Glomerular visceral epithelial cell (primary cell): Measurements from ENCODE around the gene PGF.
"Not testable (repeated sequence)": the region's sequence is repeated elsewhere in the genome, so short reads cannot be mapped to it uniquely, and the experiment has no call there.

Experiments used
- DNase-seq: peaks from one replicate; pipeline ENCODE4 v3.0.0-alpha.2; 2016; ENCODE audit errors: extremely low spot score

PGF gene

DNA sequence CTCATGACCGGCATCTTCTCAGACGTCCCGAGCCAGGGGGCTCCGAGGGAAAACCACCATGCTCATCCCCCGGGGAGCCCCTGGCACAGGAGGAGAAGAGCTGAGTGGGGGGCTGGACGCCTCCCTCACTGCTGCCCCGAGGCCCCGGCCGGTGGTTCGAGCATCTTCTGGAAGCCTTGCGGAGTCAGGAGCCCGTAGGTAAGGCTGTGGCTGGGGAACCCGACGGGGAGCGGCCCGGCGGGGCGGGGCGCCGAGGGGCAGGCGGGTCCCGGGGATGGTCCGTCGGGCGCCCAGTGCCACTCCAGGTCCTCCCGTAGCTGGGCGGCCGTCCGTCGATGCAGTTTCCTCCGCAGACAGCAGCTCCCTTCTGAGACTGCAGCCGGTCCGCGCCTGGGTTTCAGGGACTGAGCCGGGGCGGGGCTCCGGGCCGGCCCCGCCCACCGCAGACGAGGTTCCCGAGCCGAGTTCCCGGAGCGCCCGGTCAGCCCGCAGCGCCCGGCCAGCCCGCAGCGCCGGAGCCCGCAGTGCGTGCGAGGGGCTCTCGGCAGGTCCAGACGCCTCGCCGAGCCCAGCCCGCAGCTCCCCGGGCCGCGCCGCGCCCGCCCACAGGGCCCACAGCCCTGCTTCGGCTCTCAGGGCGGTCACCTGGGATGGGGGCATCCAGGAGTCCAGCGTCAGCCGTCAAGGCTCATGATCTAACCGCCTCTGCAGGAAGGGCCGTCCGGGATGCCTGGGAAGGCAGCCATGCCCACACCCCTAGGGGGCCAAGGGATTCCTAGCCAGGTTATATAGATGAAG is at the start of gene PGF:
Gene PGF, minus strand, starts transcription at position 369 of the 798 bp plus-strand sequence. Its CDS starts 355 bp downstream, at position 14.
- peak; percentile 50 for DNase-seq

- no peak for DNase-seq
Measured at GRCh38 chr14:75003250-75004027, 48.0 kb upstream of the PGF start.

DNA sequence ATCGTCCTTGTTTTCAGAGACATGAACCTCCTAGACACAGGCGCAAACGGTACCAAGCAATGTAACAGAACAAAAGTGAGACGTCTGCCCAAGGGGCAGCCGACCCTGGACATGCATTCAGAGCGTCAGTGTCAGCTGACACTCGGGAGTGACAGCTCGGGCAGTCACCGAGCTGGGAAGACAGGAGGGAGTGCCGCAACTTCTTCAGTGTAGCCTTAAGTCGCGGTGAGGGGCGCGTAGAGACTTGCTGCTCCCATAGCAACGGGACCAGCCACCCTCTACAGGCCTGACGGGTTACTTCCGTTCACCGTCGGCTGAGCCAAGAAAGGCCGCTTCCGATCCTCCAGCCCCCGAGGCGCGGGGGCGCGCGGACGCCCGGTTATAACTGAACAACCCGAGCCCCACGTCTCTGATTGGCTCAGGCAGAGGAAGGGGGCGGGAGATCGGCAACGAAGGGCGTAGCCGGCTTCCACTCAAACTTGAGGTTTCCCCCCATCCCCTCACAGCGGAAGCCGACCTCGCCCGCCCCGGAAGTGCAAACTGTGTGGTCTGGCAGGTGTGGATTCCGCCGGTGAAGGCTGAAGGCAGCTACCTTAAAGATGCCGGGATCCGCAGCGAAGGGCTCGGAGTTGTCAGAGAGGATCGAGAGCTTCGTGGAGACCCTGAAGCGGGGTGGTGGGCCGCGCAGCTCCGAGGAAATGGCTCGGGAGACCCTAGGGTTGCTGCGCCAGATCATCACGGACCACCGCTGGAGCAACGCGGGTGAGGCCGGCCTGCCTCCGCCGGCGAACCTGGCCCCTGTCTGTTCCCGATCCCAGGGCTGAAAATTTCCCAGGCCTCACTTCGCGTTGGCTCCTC is 47.2 kb upstream of the PGF start, which contains the start of gene EIF2B2:
Gene EIF2B2, plus strand, starts transcription at position 530 of the 858 bp plus-strand sequence. Its CDS starts 70 bp downstream, at position 600.
- DNase-seq: peak; percentile 98

- no peak for DNase-seq
Measured at GRCh38 chr14:75001899-75002298, 46.5 kb upstream of the PGF start.

- no peak for DNase-seq
Measured at GRCh38 chr14:75001261-75001660, 45.9 kb upstream of the PGF start.

DNA sequence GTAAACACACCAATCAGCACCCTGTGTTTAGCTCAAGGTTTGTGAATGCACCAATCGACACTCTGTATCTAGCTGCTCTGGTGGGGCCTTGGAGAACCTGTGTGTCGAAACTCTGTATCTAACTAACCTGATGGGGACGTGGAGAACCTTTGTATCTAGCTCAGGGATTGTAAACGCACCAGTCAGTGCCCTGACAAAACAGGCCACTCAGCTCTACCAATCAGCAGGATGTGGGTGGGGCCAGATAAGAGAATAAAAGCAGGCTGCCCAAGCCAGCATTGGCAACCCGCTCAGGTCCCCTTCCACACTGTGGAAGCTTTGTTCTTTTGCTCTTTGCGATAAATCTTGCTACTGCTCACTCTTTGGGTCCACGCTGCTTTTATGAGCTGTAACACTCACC is 40.4 kb upstream of the PGF start:
- DNase-seq: not testable (repeated sequence)

GRCh38 chr14:74994182-74994581 is 38.8 kb upstream of the PGF start:
- DNase-seq: not testable (repeated sequence)

GRCh38 chr14:74988993-74989392 is 33.6 kb upstream of the PGF start:
- DNase-seq: no peak

- peak; percentile 72 for DNase-seq
Measured at GRCh38 chr14:74988131-74988530, 32.7 kb upstream of the PGF start.

DNA sequence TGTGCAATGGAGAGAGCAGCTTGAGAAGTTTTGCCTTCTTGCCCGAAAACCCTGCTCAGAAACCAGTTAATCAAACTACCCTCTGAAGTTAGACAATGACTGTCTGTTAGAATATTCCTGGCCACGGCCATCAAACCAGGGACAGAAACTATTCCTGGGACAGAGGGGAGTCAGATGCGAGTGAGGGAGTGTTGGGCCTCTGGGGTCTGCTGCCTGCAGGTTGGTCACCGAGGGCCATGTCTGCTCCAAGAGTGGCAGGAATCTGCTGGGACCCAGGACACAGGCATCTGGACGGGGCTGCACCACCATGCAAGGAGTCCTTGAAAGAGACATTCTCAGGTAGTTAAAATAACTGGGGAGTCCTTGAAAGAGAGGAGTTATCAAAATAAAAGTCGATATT is 30.4 kb upstream of the PGF start:
- DNase-seq: no peak

DNA sequence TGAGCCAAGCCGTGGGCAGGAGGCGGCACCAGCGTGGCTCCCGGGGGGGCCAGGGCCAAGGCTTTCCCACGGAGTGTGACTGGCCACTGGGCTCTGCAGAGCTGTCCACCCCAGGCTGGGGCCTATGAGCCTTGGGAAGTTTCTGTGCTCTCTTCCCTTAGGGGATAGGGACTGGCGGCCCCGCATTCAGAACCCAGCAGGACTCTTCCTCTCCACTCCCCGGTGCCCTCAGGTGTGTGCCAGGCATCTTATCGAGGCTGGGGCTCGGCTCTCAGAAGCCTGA is 29.6 kb upstream of the PGF start:
- no peak for DNase-seq

GRCh38 chr14:74984236-74985027 is 29.0 kb upstream of the PGF start:
- DNase-seq: no peak

DNA sequence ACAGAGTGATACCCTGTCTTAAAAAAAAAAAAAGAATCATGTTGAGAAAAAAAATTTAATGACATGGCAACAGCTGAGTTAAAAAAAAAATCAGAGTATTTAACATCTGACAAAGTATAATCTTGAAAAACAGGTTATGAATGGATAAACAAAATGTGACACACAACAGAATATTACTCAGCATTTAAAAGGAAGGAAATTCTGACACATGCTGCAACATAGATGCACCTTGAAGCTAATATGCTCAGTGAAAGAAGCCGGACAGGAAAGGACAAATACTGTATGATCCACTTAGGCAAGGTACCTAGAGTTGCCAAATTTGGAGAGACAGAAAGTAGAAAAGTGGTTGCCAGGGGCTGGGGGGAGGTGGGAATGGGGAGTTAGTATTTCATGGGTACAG is 27.9 kb upstream of the PGF start:
- no peak for DNase-seq

DNA sequence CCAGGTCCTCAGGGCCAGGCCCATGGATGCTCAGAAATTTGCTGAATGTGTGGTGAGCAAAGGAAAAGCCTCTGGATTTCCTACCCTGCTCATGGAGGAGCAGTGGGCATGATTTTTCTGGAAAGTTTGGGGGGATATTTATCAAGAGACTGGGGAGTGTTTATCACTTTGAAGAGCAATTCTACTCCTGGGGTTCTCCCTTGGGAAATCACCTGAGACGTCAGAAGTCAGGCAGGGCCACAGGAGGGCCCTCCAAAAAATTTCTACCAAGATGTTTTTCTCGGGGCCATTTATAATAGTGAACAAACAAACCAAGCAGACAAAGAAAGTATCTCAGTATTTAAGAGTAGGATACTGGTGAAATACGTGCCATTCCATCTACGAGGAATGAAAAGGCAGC is 27.3 kb upstream of the PGF start:
- DNase-seq: no peak

- no peak for DNase-seq
Measured at GRCh38 chr14:74981833-74982232, 26.4 kb upstream of the PGF start.

- no peak for DNase-seq
Measured at GRCh38 chr14:74981462-74981782, 26.0 kb upstream of the PGF start.

DNA sequence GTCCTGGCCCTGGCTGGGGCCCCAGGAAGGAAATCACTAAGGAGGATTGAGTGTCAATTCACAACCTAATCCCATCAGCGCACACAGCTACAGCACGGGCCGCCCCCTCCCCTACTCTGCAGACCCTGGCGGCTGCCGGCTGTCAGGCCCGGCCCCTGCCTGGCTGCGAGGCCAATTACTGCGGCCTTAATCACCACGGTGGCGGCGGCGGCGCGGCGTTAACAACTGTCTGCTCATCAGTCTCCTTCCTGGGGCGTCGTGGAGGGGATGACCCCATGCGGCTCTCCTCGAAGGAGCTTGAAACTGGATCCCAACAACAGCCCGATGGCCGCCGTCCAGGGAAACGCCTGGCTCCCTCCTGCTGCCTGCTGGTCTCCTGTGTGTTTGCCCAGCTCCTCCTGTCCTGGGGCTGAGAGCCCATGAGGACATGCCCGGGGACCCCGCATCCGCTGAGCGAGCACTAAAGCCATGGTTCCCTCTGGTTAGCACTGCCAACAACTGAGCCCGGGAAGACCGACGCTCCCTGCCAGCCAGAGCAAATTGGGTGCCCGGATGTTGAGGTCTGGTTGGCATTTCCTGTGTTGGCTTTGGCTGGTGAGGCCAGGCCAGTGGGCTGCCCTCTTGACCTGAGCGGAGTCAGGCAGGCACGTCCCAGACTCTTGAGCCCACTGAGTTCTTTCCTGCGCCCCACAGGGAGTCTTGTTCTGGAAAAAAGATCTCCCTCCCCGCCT is 25.5 kb upstream of the PGF start:
- DNase-seq: peak; percentile 82

DNA sequence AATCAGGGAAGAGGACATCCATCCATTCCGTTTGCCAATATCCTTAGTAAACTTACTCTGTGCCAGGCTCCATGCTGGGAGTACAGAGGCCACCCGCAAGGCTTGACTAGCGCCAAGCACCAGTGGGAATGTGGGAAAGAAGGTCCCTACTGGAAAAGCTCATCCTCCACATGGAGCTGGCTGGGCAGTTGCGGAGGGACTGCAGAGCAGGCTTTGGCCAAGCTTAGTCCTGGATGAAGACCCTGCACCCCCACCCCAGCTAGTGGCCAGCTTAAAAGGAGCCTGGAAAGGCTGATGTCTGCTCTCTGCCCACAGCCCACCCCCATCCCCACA is 25.0 kb upstream of the PGF start:
- DNase-seq: no peak

DNA sequence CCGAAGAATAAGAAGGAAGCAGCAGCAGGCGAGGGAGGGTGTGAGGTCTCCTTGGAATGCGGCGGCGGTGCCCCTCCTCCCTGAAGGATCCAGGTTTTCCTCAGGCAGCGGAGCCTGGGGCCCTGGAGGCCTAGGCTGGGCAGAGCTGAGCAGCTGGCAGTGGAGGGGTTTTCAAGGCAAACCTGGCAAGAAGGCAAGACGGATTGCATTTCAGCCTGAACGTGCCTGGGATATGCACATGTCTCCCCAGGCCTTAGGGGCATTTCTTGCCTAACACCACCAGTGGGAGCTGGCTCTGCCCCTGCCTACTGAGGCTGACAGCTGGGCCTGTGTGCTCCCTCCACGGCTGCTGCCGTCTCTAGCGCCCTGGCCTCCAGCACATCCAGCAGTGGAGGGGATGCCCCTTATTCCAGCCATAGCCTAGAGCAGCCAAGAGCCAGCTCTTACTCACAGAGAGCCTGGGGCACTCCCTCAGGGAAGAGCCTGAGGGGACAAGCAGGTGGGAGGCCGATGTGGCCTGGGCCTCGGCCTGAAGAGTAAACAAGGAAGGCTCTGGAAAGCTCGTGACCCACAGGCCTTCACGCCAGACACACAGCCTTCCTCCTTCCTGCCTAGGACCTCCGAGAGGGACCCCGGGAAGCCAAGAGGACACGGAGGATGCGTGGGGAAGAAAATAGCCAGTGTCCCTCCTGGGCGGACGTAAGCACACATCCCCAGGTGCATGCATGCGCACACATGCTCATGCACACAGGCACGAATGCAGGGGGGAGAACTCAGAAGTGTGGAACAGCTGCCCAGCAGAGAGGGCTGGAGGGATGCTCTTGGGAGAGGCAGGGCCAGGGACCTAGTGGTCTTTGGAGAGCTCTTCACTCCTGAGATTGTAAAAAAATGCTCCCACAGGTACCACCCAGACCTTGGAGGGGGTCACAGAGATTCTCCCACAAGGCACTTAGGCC is 24.3 kb upstream of the PGF start:
- peak; percentile 59 for DNase-seq

GRCh38 chr14:74979029-74979428 is 23.6 kb upstream of the PGF start:
- no peak for DNase-seq
